Coronary artery (tissue), 2 donors: Measurements from ENCODE around the gene VN1R2.
A peak's percentile ranks its signal among the peaks of the same experiment; 100 is the strongest.
"Not testable (repeated sequence)": the region's sequence is repeated elsewhere in the genome, so short reads cannot be mapped to it uniquely, and the experiment has no call there.

Source experiments
- DNase-seq: peaks from one replicate; pipeline ENCODE4 v3.0.0-alpha.2; 2017; ENCODE audit warnings: low spot score
- H3K27ac ChIP-seq, 2 donors: fragments of 200-600 bp; sonication (generic); one replicate each; pipeline ENCODE4 v1.5.1; 2016 to 2019
- H3K4me3 ChIP-seq: fragments of 200-600 bp; sonication (generic); 2 replicates; pipeline ENCODE4 v1.5.1; 2016; ENCODE audit warnings: mild to moderate bottlenecking, moderate library complexity
- CTCF ChIP-seq: fragments of 200-600 bp; sonication (generic); IDR thresholded peaks from one replicate; pipeline ENCODE4 v1.5.1; 2019; ENCODE audit warnings: antibody characterized with exemption

VN1R2 gene

DNA sequence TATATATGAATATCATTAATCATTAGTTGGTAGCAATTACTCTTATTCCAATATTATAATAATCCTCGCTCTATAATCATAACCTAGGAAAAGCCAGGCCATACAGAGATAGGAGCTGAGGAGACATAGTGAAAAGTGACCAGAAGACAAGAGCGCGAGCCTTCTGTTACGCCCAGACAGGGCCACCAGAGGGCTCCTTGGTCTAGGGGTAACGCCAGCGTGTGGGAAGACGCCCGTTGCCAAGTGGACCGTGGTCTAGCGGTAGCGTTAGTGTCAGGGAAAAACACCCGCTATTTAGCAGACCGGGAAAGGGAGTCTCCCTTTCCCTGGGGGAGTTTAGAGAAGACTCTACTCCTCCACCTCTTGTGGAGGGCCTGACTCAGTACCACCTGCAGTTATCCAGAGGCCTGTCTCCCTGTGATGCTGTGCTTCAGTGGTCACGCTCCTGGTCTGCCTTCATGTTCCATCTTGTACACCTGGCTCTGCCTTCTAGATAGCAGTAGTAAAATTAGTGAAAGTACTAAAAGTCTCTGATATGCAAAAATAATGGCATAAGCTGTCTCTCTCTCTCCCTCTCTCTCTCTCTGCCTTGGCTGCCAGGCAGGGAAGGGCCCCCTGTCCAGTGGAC is at the start of gene VN1R2:
Gene VN1R2, plus strand, starts transcription at position 578 of the 628 bp plus-strand sequence. CDS start 84 bp downstream, outside the sequence.
- not testable (repeated sequence) for DNase-seq, H3K4me3 ChIP-seq, H3K27ac ChIP-seq

- DNase-seq, H3K4me3 ChIP-seq, H3K27ac ChIP-seq: not testable (repeated sequence)
Measured at GRCh38 chr19:53211554-53211953, 46.5 kb upstream of the VN1R2 start.

DNA sequence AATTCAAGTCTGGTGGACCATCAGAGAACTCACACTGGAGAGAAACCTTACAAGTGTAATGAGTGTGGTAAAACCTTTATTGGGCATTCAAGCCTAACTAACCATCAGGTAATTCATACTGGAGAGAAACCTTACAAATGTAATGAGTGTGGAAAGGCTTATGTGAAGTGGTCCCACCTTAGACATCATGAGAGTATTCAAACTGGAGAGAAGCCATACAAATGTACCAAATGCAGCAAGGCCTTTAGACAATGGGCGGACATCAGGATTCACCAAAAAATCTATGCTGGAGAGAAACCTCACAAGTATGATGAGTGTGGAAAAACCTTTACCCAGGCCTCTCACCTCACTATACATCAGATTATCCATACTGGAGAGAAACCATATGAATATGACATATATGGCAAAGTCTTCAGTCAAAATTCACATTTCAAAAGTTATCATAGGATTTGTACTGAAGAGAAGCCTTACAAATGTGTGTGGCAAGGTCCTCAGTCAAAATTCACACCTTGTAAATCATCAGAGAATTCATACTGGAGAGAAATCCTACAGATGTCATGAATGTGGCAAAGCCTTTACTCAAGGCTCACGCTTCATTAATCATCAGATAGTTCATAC is 45.3 kb upstream of the VN1R2 start:
- no peak for DNase-seq
- no peak for TF ChIP-seq CTCF
- Histone ChIP-seq H3K27ac (no peak overlapping the region), H3K4me3 (peak overlapping the region; percentile 15)

DNA sequence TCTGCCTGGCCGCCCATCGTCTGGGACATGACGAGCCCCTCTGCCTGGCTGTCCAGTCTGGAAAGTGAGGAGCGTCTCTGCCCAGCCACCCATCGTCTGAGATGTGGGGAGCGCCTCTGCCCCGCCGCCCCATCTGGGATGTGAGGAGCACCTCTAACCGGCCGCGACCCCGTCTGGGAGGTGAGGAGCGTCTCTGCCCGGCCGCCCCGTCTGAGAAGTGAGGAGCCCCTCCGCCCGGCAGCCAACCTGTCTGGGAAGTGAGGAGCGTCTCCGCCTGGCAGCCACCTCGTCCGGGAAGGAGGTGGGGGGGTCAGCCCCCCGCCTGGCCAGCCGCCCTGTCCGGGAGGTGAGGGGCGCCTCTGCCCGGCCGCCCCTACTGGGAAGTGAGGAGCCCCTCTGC is 35.4 kb upstream of the VN1R2 start:
- H3K27ac ChIP-seq, DNase-seq, H3K4me3 ChIP-seq: not testable (repeated sequence)

DNA sequence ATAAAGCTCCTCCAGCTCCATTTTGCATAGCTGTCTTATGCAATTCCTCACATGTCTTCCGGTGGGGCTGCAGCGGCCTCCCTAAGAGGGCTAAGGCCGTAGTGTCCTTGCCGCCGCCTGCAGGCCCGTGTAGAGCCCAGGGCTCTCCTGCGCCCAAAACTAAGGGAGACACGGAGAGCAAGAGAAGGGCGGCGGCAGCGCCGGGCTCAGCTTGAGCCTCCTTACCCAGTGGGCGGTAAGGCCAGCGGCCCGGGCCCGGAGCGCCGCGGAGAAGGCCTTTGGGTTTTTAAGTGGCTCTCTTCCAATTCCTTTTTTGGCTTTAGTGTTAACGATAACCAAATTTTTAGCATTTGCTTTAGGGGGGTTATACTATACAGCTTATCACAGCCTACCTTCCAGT is 33.5 kb upstream of the VN1R2 start:
- no peak overlapping the region for H3K4me3 ChIP-seq
- H3K27ac ChIP-seq = no peak overlapping the region
- TF ChIP-seq CTCF = no peak
- DNase-seq = no peak

- Histone ChIP-seq H3K27ac (no peak overlapping the region), H3K4me3 (peak overlapping the region; percentile 19)
- TF ChIP-seq CTCF = no peak
- no peak for DNase-seq
Measured at GRCh38 chr19:53237114-53237777, 20.8 kb upstream of the VN1R2 start.

DNA sequence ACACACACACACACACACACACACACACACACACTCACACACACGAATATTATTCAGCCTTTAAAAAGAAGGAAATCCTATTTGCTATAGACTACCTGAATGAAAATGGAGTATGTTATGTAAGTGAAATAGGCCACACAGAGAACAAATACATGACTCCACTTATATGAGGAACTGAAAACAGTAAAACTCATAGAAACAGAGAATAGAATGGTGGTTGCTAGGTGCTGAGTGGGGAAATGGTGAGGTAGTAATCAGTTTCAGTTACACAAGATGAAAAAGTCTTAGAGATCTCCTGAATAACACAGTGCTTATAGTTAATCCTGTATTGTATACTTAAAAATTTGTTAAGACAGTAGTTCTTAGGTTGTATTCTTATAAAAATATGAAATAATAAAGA is 11.6 kb upstream of the VN1R2 start:
- Histone ChIP-seq H3K4me3 (no peak overlapping the region), H3K27ac (no peak overlapping the region)
- DNase-seq = no peak
- TF ChIP-seq CTCF = no peak

DNA sequence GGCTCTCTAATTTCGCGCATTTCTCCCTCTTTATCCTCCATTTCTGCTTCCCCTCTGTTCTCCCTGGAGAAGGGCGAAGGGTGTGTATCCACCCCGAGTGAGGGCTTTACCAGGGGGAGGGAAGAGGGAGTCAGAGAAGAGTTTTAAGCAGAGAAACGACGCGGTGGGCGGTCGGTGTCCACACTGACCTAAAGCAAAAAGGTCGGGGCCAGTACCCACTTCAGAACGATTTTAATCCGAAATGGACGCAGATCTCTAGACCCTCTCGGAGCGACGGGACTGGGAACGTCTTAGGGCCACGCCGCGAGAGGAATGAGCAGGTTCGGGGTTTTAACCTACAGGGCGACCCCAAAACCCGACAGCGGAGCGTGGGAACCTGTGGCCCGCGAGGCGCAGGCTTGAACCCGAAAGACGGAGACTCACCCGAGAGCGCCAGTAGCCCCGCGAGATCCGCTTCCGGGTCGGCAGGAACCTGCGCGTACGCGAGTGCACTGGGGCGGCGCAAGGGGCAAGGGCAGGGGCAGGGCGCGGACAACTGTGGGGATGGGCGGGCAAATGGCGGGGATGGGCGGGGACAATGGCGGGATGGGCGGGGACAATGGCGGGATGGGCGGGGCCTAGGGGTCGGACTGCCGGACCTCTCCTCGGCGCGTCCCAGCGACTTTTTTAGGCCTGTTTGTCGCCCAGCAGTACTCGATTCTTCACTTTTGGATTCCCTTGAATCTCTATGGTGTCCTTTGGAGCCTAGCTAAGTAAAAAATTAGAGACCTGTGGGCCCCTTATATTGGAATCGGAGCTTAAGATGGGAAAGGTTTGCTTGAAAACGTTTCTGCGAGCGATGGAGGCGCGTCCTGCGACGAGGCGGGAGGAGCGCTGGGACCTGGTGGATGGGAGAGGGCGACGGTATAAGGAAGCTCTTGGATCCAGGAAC is 3.4 kb upstream of the VN1R2 start, which contains the start of gene ZNF677:
Gene ZNF677, minus strand, starts transcription at position 463 of the 931 bp plus-strand sequence. CDS start 3,323 bp downstream, outside the sequence.
- peak; percentile 90 for DNase-seq
- no peak for TF ChIP-seq CTCF
- H3K27ac ChIP-seq = peak within 1 kb of the TSS; percentile 75 to 76
- peak within 1 kb of the TSS; percentile 84 for H3K4me3 ChIP-seq

- DNase-seq, H3K4me3 ChIP-seq, H3K27ac ChIP-seq: not testable (repeated sequence)
Measured at GRCh38 chr19:53267623-53268022, 9.5 kb downstream of the VN1R2 start, which contains the start of gene VN1R4. VN1R4 (minus strand) TSS chr19:53267723; CDS start chr19:53267665, 58 bp downstream.

DNA sequence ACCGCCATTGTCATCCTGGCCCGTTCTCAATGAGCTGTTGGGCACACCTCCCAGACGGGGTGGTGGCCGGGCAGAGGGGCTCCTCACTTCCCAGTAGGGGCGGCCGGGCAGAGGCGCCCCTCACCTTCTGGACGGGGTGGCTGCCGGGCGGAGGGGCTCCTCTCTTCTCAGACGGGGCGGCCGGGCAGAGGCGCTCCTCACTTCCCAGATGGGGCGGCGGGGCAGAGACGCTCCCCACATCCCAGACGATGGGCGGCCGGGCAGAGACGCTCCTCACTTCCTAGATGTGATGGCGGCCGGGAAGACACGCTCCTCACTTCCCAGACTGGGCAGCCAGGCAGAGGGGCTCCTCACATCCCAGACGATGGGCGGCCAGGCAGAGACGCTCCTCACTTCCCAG is 11.8 kb downstream of the VN1R2 start:
- not testable (repeated sequence) for DNase-seq, H3K4me3 ChIP-seq, H3K27ac ChIP-seq
